SKM-1 treated with dmso at 0.1 percent for 144 hours (cell line): ENCODE data around the gene SPDYE1.
"Not testable (repeated sequence)": the region's sequence is repeated elsewhere in the genome, so short reads cannot be mapped to it uniquely, and the experiment has no call there.

Source experiments
- DNase-seq: peaks from one replicate; lab custom pipeline; 2025; ENCODE audit not compliant: unreplicated experiment; lab: John Stamatoyannopoulos, UW

SPDYE1 gene

DNA sequence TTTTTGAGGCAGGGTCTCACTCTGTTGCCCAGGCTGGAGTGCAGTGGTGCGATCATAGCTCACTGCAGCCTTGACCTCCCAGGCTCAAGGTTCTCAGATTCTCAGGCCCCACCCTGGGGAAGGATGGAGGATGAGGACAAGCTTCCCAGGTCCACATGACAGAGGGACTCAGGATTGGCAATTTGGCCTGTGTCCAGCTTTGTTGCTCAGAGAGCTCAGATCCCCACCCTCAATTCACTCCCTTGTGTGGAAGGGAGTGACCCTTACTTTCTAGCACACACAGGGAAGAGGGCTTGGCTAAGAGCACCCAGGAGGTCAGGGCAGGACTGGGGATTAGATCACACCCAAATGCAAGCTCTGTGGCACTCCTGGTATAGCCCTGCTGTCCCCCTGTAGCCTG is 6.9 kb upstream of the SPDYE1 start:
- DNase-seq, result not testable (repeated sequence)

DNA sequence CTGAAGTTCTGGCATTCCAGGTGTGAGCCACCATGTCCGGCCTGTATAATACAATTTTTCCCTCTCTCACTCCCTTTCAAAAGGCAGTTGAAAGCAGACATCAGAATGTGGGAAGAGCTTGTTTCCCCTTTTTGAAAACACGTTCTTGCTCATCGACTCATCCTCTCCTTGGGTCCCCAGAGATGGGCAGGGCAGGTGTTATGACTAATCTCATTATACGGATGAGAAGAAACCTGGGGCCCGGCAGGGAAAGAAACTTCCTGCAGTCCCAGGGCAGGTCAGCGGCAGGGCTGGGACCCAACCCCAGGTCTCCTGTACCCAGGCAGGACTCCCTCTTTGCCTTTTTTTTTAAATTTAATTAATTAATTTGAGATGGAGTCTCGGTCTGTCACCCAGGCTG is 4.8 kb upstream of the SPDYE1 start:
- not testable (repeated sequence) for DNase-seq

- DNase-seq, result not testable (repeated sequence)
These were observed 3.0 kb upstream of the SPDYE1 start for GRCh38 chr7:43994681-43995080.

- not testable (repeated sequence) for DNase-seq
These were observed 14.4 kb downstream of the SPDYE1 start for GRCh38 chr7:44012081-44012480.

- not testable (repeated sequence) for DNase-seq
These were observed 17.4 kb downstream of the SPDYE1 start for GRCh38 chr7:44015090-44015489.

DNA sequence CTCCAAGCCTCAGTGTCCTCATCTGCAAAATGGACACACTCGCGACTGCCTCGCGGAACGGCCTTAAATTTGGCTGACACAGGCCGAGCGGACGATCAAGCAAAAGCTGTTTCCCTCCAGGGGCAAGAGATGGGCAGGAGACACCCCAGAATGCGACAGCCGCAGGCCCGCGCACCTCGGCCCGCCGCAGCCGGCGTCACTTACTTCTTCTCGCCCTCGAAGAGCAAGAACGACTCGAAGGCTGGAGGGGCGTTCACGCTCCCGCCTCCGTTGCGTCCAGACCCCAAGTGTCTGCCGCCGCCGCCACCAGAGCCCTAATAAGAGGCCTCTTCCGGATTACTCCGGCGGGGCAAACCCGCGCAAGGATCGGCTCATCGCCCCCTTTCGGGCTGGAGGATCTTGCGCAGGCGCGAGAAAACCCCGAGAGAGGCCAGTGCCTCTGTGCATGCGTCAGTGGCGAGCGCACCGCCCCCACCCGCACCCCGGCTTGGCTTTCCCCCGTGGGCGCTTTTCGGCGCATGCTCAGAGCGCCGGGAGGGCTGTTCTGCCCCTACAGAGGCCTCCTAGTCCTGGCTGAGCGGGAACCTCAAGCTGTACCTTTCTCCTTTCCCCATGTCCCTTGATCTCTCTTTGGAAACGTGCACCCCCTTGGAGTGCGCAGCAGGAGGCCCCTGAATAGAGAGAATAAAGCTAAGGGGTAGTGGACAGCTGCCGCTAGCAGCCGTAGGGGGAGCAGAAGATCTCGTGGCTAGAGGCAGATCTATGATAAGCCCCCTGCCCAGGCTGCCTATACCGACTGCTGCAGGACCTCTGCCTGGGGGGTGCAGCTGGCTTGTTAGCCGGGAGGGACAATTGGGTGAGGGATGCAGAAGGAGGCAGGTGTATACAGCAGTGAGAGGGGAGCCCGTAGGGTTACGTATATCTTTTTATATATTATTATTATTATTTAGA is 21.4 kb downstream of the SPDYE1 start:
- DNase-seq, result peak; percentile 88

DNA sequence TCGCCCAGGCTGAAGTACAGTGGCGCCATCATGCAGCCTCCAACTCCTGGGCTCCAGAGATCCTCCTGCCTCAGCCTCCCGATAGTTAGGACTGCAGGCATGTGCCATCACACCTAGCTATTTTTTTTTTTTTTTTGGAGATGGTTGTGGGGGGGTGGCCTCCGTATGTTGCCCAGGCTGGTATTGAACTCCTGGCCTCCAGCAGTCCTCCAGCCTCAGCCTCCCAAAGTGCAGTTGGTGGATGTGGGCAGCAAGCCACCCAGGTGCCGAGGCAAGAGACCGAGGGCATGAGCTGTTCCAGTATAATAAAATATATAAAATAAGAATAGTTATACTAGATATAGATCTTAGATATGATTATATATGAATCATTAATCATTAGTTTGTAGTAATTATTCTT is 22.1 kb downstream of the SPDYE1 start:
- DNase-seq, result not testable (repeated sequence)

DNA sequence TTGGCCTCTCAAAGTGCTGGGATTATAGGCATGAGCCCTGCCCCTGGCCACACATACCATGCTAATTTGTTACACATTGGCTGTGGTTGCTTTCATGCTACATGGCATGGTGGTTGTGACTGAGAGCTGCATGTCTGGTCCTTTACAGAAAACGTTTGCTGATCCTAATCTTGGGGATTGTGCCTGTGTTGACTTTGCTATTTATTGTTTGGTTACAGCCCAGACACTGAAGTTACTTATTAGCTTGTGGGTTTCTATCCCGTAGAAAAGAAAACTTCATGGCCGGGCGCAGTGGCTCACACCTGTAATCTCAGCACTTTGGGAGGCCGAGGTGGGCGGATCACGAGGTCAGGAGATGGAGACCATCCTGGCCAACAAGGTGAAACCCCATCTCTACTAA is 24.4 kb downstream of the SPDYE1 start:
- not testable (repeated sequence) for DNase-seq

DNA sequence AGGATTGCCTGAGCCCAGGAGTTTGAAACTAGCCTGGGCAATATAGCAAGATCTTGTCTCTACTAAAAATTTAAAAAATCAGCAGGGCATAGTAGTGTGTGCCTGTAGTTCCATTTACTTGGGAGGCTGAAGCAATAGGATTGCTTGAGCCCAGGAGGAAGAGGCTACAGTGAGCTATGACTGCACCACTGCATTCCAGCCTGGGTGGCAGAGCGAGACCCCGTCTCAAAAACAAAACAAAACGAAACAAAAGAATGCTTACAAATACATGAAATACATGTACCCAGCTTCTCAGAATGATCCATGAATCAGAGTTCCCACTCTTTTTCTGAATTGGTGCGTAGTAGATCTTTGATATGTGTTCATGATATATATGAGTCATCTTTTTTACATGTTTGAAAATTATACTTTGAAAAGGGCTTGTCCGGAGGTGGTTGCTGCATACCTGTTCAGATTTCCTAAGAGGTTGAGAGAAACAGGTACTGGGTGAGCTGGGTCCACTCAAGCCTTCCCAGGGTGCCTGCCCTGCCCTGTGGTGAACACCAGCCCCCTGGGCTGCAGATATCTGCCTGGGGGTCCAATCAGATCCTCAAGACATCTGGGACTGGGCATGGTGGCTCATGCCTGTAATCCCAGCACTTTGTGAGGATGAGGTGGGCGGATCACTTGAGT is 25.2 kb downstream of the SPDYE1 start:
- not testable (repeated sequence) for DNase-seq

DNA sequence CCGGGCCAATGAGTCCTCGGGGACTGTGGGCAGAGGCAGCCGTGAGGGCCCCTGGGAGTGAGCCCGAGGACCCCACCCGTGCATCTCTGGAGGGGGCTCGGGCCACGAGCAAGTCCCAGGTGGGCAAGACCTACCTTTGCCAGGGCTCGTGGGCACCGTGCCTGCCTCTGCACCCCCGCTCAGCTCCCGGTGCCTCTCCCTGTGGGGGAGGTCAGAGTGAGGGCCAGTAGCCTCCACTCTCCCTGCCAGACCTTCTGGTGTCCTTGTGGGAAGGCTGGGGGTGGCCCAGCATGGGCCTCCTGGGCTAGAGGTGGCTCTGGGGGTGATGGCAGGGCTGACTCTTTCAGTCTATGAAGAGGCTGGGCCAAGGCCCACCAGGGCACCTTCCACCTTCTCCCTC is 31.7 kb downstream of the SPDYE1 start:
- not testable (repeated sequence) for DNase-seq

GRCh38 chr7:44030029-44030428 is 32.3 kb downstream of the SPDYE1 start:
- DNase-seq, result not testable (repeated sequence)

- DNase-seq, result not testable (repeated sequence)
These were observed 33.6 kb downstream of the SPDYE1 start for GRCh38 chr7:44031319-44031718.

- not testable (repeated sequence) for DNase-seq
These were observed 34.3 kb downstream of the SPDYE1 start for GRCh38 chr7:44032031-44032430.

- not testable (repeated sequence) for DNase-seq
These were observed 36.5 kb downstream of the SPDYE1 start for GRCh38 chr7:44033971-44034844.

DNA sequence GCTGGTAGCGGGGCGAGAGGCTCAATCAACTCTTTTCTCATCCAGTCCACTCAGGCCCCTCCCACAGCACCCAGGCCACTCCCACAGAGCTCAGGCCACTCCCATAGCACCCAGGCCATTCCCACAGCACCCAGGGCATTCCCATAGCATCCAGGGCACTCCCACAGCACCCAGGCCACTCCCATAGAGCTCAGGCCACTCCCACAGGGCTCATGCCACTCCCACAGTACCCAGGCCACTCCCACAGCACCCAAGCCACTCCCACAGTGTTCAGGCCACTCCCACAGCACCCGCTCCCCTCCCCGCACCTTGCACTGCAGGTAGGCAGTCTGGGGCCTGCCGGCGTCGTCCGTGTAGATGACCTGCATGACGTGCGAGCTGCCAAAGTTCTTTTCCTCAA is 38.7 kb downstream of the SPDYE1 start:
- DNase-seq, result not testable (repeated sequence)

- DNase-seq, result not testable (repeated sequence)
These were observed 40.3 kb downstream of the SPDYE1 start for GRCh38 chr7:44037951-44038350.

GRCh38 chr7:44038553-44038952 is 40.9 kb downstream of the SPDYE1 start:
- not testable (repeated sequence) for DNase-seq

GRCh38 chr7:44038961-44039558 is 41.4 kb downstream of the SPDYE1 start:
- not testable (repeated sequence) for DNase-seq

- not testable (repeated sequence) for DNase-seq
These were observed 42.2 kb downstream of the SPDYE1 start for GRCh38 chr7:44039800-44040492.

GRCh38 chr7:44040493-44040891 is 42.8 kb downstream of the SPDYE1 start:
- not testable (repeated sequence) for DNase-seq
